GM19328 (cell line): Measurements from ENCODE around the gene KLK14.

Source experiments
- ATAC-seq: cut with Tn5 transposase; IDR thresholded peaks from one replicate; pipeline ENCODE4 v1.9.1; 2021; ENCODE audit warnings: mild to moderate bottlenecking, moderate library complexity; ENCODE audit not compliant: unreplicated experiment

KLK14 gene

DNA sequence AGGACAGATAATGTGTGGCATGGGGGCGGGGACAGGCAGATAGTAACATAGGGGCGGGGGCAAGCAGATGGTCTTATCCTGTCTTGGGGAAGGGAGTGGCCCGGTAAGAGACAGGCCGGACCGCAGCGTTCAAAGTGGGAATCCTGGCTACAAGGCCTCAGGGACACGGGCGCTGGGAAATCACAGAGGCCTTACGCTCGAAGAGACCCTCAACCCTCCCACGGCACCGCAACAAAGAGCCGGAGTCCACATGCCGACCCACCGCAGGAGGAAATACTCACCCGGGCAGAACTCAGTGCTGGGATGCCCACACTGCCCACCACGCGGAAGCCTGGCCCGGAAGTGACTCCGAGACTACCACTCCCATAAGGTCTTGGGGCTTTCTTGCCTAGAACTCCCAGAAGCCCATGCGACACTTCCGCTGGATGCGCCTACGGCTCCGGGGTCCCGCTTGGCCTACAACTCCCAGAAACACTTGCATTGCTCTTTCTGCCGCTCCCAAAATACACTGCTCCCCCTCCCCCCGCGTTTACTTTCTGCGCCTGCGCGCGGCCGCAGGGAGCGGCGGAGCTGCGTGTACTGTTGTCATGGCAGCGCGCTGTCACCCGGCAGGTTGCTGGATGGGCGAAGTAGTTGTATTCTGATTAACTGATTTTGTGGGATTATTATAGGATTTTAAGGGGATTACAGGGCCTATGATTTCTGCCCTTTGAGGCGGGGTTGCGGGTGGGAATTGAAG lies 25.5 kb upstream of the KLK14 start, which contains the start of gene CTU1:
TSS of gene CTU1 (minus strand) at position 344 of the 739 bp plus-strand sequence. CDS start 3,840 bp downstream, outside the sequence.
- ATAC-seq = peak; percentile 95

GRCh38 chr19:51107406-51108065 lies 24.8 kb upstream of the KLK14 start:
- ATAC-seq = no peak

DNA sequence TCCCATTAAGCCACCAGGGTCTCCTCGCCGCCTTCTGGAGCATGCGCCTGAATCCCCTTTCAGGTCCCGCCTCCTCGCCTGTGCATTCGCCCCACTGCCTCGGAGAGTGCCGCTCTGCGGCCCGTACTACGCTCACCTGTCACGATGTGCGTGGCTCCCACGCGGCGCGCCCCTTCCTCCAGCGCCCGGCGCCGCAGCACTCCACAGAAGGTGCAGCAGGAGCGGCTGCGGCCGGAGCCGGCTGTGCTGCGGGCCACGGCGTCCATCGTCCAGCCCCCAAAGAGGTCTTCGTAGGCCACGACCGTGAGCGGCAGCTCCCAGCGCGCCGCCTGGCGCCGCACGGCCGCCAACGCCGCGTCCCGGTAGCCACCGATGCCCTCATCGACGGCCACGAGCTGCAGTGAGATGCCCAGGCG lies 21.2 kb upstream of the KLK14 start:
- no peak for ATAC-seq

GRCh38 chr19:51102991-51103390 lies 20.3 kb upstream of the KLK14 start:
- ATAC-seq = no peak

- ATAC-seq = no peak
These were observed 18.6 kb upstream of the KLK14 start for GRCh38 chr19:51101171-51101865.

GRCh38 chr19:51100601-51101000 lies 17.9 kb upstream of the KLK14 start:
- no peak for ATAC-seq

DNA sequence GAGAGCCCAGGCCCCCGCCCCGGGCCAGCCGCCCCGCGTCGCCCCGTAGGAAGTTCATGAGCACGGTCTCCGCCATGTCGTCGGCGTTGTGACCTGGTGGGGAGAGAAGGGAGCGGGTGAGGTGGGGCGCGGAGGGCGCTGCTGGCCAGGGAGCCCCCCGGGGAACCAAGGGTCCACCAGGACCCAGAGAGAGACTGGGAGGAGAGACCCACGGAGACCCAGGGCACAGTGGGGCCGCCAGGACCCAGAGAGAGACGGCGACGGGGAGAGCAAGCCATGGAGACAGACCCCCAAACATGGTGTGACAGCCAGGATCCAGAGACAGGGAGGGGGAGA lies 16.3 kb upstream of the KLK14 start:
- ATAC-seq = no peak

DNA sequence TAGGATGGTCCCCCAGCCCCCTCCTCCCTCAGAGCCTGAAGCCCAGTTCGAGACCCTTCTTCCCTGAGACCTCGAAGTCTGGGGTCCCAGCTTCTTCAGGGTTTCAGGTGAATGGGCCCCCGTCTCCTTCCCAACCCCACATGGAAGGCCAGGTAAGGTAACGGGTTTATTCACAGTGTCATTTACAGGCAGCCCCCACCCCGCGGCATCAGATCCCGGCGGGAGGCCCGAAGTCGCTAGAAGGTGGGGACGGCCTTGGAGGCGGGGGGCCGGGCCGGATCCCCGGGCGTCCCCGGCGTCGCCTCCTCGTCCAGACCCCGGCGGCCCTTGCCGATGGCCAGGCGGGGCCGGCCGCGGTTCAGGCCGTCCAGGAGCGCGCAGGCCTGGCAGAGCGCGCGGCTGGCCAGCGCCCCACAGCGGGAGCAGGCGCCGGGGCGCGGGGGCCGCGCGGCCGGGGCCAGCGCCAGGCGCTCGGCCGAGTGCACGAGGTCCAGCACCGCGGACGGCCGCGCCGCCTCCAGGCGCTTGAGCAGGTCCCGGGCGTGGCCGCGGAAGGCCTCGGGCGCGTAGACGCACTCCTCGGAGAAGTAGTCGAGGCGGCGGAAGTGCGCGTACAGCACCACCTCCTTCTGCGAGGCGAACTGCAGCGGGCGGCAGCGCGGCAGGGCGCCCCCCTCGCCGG lies 15.8 kb upstream of the KLK14 start:
- ATAC-seq = no peak

DNA sequence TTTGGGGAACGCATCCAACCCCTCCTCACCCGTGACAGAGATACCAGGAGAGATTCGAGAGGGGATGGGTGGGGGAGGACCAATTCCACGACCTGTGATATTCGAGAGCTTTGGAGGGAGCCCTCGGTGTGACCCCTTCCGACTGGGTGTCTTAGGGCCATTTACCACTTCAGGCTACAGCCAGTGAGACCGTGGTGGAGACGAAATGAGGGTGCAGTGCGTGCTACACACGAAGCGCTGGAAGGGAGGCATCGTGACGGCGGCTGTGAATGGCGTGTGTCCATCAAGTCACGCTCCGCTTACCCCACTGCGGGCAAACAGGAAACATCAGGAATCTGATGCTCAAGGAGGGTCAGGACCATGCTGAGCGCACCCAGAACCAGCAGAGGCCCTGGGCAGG lies 15.1 kb upstream of the KLK14 start:
- ATAC-seq = no peak

GRCh38 chr19:51097166-51097738 lies 14.6 kb upstream of the KLK14 start:
- ATAC-seq = no peak

DNA sequence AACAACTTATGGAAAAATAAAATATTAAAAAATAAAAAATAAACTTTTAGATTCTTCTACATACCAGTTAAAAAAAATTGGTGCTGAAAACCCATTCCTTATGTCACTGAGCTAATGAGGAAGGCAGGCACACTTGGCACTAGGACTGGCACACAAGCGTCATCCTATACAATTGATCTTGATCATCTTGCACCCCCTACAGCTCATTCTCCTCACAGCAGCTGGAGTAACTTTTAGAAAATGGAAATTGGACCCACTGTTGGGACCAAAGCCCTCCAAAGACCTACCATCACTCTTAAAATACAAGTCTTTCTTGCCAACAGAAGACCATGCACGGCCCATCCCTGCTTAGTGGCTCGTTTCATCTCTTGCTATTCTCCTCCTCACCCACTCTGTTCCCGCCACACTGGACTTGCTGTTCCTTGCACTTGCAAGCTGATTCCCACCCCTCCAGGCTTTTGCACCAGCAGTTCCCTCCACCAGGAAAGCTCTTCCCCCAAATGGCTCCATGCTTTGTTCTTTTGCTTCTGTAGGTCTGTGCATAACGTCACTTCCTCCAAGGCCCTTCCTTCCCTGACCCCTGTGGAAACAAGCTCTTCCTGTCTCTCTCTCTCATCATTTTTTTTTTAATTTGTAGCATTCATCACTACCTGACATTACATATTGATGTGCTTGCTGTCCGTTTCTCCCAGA lies 13.9 kb upstream of the KLK14 start:
- ATAC-seq = no peak

DNA sequence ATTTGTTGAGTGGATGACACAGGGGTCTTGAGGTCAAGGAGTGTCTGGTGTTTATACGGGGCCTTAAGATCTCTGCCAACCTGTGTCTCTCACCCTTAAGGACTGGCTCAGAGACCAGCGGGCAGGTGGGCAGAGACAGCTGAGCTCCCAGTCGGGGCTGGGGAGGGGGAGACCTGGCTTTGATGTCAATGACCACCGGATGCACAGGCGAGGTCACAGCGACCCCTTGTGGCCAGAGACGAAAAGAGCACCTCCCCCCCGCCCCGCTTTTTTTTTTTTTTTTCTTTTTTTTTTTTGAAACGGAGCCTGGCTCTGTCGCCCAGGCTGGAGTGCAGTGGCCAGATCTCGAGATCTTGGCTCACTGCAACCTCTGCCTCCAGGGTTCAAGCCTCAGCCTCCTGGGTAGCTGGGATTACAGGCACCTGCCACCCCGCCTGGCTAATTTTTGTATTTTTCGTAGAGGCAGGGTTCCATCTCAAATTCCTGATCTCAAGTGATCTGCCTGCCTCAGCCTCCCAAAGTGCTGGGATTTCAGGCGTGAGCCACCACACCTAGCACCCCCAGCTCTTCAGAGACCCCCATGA lies 12.1 kb upstream of the KLK14 start:
- ATAC-seq = no peak

DNA sequence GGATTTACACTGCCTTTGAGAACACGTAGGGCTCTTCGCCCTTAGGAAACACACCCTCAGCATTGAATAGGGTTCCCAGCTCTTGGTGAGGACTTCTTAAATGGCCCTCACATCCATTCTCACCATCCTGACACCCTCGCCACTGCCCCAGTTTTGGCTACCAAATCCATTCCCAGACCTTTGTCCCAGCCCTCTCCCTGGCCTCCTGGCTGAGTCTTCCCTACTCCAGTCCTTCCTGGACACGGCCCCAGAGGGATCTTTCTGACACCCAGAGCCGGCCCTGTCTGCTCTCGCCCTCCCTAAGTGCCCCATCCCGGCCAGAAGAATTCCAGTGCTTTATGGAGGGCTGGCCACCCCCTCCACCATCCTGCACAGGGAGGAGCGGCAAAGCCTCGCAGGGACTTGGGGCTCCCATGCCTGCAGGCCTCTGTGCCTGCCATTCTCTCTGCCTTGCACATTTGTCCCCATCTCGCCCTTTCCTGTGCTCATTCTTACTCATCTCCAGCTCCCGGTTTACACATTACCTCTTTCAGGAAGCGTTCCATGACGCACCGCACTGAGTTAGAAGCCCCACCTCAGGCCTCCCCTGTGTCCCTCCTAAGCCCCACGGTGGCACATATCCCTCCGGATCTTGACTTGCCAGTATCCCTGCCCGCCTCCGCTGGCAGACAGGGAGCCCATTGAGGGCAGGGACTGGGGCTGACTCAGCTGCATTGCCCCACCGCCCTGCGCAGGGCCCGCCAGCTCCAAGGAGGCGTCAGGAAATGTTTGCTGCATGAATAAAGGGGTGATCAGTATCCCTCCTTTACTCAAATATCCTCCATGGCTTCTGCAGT lies 11.0 kb upstream of the KLK14 start:
- ATAC-seq = no peak

DNA sequence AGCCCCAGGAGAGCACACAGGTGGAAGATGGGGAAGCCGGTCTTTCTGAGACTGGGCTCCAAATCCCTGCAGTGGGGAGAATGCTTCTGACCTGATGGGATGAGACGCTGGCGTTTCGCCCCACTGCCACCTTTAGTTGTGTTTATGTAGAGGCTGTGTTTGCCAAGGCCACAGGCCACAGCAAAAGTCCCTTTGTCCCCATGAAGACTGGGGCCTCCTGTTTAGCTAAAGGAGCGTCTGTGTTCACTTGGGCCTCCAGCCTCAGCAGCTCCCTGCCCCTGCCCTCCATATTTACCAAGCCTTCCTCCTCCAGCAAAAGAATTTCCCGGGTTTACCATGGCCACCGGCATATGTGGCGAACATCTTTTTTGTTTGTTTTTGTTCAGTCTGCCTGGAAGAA lies 10.4 kb upstream of the KLK14 start:
- no peak for ATAC-seq

- no peak for ATAC-seq
These were observed 9.5 kb upstream of the KLK14 start for GRCh38 chr19:51091895-51092873.

DNA sequence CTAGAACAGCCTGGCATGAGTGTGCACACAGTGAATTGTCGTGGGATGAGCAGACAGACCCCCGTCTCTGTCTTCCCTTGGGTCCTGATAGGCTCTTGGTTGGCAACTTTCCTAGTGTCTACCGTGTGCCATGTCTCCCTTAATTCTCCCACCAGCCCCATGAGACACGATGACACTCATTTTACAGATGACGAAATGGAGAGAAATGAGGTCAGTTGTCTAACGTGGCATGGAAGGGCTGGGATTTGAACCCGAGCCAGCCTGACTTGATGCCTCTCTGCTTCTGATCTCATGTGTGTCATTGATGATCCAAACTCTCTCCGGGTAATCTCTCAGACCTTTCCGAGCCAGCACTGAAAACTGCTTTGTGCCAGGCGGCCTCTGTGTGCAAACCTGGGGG lies 8.4 kb upstream of the KLK14 start:
- no peak for ATAC-seq

GRCh38 chr19:51090471-51090870 lies 7.8 kb upstream of the KLK14 start:
- no peak for ATAC-seq

DNA sequence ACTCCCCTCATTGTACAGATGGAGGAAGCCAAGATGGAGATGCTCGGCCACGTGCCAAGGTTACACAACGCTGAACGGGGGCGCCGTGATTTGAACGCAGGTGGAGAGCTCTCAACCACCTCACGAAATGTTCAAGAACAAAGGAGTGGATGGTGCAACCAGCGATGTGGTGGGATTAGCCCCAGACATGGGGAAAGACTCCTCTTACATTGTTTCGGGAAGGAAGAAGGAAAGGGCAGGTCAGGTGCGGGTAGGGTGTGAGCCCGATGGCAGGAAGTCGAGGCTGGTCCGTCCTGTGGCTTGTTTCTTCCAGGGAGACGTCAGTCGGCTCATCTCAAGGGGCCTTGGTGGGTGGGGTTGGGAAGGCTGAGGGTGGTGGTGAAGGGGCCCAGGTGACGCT lies 7.1 kb upstream of the KLK14 start:
- no peak for ATAC-seq
